Neuron (in vitro differentiated cells): ENCODE measurements around the gene SIT1.

Experiments
- H2AFZ ChIP-seq: one replicate; pipeline ENCODE4 v1.6.1; 2013; ENCODE audit warnings: low read depth, mild to moderate bottlenecking, inconsistent platforms, low read length, moderate library complexity
- H3K27me3 ChIP-seq: one replicate; pipeline ENCODE4 v1.6.1; 2013; ENCODE audit warnings: low read length; ENCODE audit not compliant: insufficient read depth
- H3K36me3 ChIP-seq: one replicate; pipeline ENCODE4 v1.6.1; 2013; ENCODE audit warnings: low read length; ENCODE audit not compliant: insufficient read depth
- H3K4me1 ChIP-seq: one replicate; pipeline ENCODE4 v1.6.1; 2013; ENCODE audit warnings: low read length; ENCODE audit not compliant: insufficient read depth
- H3K4me3 ChIP-seq: 2 replicates; pipeline ENCODE4 v1.5.1; 2013; ENCODE audit warnings: mild to moderate bottlenecking, low read length, moderate library complexity
- H3K9me3 ChIP-seq: one replicate; pipeline ENCODE4 v1.6.1; 2013; ENCODE audit warnings: low read length

SIT1 gene, protein sequence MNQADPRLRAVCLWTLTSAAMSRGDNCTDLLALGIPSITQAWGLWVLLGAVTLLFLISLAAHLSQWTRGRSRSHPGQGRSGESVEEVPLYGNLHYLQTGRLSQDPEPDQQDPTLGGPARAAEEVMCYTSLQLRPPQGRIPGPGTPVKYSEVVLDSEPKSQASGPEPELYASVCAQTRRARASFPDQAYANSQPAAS

GRCh38 chr9:35650341-35651158, at the start of gene SIT1:
Gene SIT1, minus strand, starts transcription at chr9:35650931. Its CDS starts 78 bp downstream, at chr9:35650853.
- Histone ChIP-seq H2AFZ (no peak within 1 kb of the TSS), H3K27me3 (no peaks in the 10 kb centered on the region), H3K4me3 (no peak within 1 kb of the TSS), H3K4me1 (peaks cover 10% of the 10 kb centered on the region), H3K36me3 (no peaks in the 10 kb centered on the region), H3K9me3 (no peaks in the 10 kb centered on the region)

DNA sequence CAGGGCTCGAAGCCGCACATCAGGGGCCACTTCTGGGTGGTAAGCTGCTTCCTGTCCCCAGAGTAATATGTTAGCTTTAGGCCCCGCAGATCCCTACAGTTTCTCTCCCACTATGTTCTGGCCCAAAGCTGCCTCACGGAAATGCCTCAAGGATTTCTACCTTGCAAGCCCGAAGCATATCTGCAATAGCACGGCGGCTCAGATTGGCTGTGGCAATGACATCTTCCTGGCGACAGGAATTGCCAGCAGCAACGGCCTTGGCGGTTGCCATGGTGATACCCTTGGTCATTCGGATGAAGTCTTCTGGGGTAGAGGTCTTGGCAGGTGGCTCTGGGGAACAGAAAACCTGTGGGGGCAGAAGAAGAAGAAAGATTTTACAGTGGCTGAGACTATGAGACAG, 49.3 kb upstream of the SIT1 start:
- no peaks in the 10 kb centered on the region for H3K4me1 ChIP-seq
- no peak overlapping the region for H3K4me3 ChIP-seq
- no peaks in the 10 kb centered on the region for H3K9me3 ChIP-seq
- peaks cover 85% of the 10 kb centered on the region for H3K36me3 ChIP-seq
- H2AFZ ChIP-seq, result no peak overlapping the region
- H3K27me3 ChIP-seq, result no peaks in the 10 kb centered on the region

GRCh38 chr9:35698231-35698630, 47.5 kb upstream of the SIT1 start:
- Histone ChIP-seq H3K27me3 (no peaks in the 10 kb centered on the region), H3K4me1 (no peaks in the 10 kb centered on the region), H2AFZ (no peak overlapping the region), H3K4me3 (no peak overlapping the region), H3K9me3 (no peaks in the 10 kb centered on the region), H3K36me3 (peaks cover 67% of the 10 kb centered on the region)

- Histone ChIP-seq H3K27me3 (no peaks in the 10 kb centered on the region), H3K9me3 (no peaks in the 10 kb centered on the region), H3K36me3 (peaks cover 60% of the 10 kb centered on the region), H2AFZ (no peak overlapping the region), H3K4me3 (no peak overlapping the region), H3K4me1 (no peaks in the 10 kb centered on the region)
Observed at GRCh38 chr9:35697486-35697885, 46.8 kb upstream of the SIT1 start.

GRCh38 chr9:35696520-35697215, 45.9 kb upstream of the SIT1 start:
- Histone ChIP-seq H2AFZ (no peak overlapping the region), H3K4me1 (no peaks in the 10 kb centered on the region), H3K36me3 (peaks cover 53% of the 10 kb centered on the region), H3K9me3 (no peaks in the 10 kb centered on the region), H3K4me3 (no peak overlapping the region), H3K27me3 (no peaks in the 10 kb centered on the region)

DNA sequence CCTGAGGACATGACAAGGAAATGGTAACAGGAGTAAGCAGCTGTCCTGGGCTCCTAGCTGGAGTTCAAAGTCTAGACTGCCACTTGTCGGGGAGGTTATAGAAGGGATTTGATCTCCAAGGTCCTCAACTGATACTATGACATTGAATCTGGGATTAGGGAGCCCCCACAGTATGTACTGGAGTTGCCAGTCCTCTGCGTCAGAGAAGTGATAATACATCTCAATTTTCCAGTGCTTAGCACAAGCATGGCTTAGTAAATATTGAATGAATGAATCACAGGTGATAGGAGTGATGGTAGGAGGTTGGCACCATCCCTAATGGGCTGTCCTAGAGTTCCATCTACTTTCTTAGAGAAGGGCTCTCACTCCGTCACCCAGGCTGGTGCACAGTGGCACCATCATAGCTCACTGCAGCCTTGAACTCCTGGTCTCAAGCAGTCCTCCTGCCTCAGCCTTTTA, 45.2 kb upstream of the SIT1 start:
- H3K4me1 ChIP-seq, result peaks cover 4% of the 10 kb centered on the region
- no peak overlapping the region for H2AFZ ChIP-seq
- H3K27me3 ChIP-seq, result no peaks in the 10 kb centered on the region
- H3K36me3 ChIP-seq, result peaks cover 47% of the 10 kb centered on the region
- no peaks in the 10 kb centered on the region for H3K9me3 ChIP-seq
- H3K4me3 ChIP-seq, result no peak overlapping the region

GRCh38 chr9:35691757-35692301, 41.1 kb upstream of the SIT1 start:
- no peak overlapping the region for H3K4me3 ChIP-seq

GRCh38 chr9:35691334-35691650, 40.6 kb upstream of the SIT1 start:
- H3K4me3 ChIP-seq, result peak overlapping the region; percentile 57
- peak overlapping the region; percentile 100 for H2AFZ ChIP-seq
- H3K36me3 ChIP-seq, result peaks cover 5% of the 10 kb centered on the region
- H3K27me3 ChIP-seq, result no peaks in the 10 kb centered on the region
- H3K9me3 ChIP-seq, result no peaks in the 10 kb centered on the region
- H3K4me1 ChIP-seq, result peaks cover 7% of the 10 kb centered on the region

More at GRCh38 chr9:35691757-35692301, 41.1 kb upstream of the SIT1 start:
- Histone ChIP-seq H3K4me1 (peaks cover 7% of the 10 kb centered on the region), H3K9me3 (no peaks in the 10 kb centered on the region), H3K27me3 (no peaks in the 10 kb centered on the region), H2AFZ (no peak overlapping the region), H3K36me3 (peaks cover 8% of the 10 kb centered on the region)

- peak overlapping the region; percentile 57 for H3K4me3 ChIP-seq
- H3K9me3 ChIP-seq, result no peaks in the 10 kb centered on the region
- H3K36me3 ChIP-seq, result peaks cover under 1% of the 10 kb centered on the region
- H3K4me1 ChIP-seq, result peaks cover 7% of the 10 kb centered on the region
- H2AFZ ChIP-seq, result peak overlapping the region; percentile 100
- no peaks in the 10 kb centered on the region for H3K27me3 ChIP-seq
Observed at GRCh38 chr9:35690614-35691333, 40.0 kb upstream of the SIT1 start.

DNA sequence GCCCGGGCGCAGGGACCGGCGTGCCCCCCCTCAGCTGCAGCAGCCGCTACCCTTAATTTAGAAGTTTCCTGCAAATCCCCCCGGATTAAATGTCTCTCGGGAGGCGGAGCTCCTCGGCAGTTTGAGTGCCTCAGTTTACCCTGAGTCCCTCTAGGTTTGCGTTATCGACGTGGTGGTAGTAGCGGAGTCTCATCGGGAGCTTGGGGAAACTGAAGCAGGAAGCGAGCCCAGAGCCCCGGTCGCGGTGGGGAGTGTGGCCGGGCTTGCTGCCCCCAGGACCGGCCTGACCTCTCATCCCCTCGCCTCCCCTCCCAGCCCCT, 39.5 kb upstream of the SIT1 start:
- peaks cover 7% of the 10 kb centered on the region for H3K4me1 ChIP-seq
- H3K36me3 ChIP-seq, result no peaks in the 10 kb centered on the region
- H3K4me3 ChIP-seq, result peak overlapping the region; percentile 57

GRCh38 chr9:35689542-35690293, 39.0 kb upstream of the SIT1 start, which contains the start of gene TPM2:
Gene TPM2, minus strand, starts transcription at chr9:35689925. Its CDS starts 108 bp downstream, at chr9:35689817.
- Histone ChIP-seq H2AFZ (peak within 1 kb of the TSS; percentile 100), H3K4me3 (peak within 1 kb of the TSS; percentile 57), H3K36me3 (no peaks in the 10 kb centered on the region), H3K27me3 (no peaks in the 10 kb centered on the region), H3K4me1 (peaks cover 7% of the 10 kb centered on the region), H3K9me3 (no peaks in the 10 kb centered on the region)

More for the DNA sequence above, 39.5 kb upstream of the SIT1 start:
- Histone ChIP-seq H3K27me3 (no peaks in the 10 kb centered on the region), H2AFZ (peak overlapping the region; percentile 100), H3K9me3 (no peaks in the 10 kb centered on the region)
